GM19372 (cell line): Measurements from ENCODE around the gene SORCS2.

ENCODE experiments used
- ATAC-seq: cut with Tn5 transposase; IDR thresholded peaks from one replicate; pipeline ENCODE4 v1.9.1; 2021; ENCODE audit warnings: mild to moderate bottlenecking, low read depth, moderate library complexity; ENCODE audit not compliant: unreplicated experiment

SORCS2 gene

DNA sequence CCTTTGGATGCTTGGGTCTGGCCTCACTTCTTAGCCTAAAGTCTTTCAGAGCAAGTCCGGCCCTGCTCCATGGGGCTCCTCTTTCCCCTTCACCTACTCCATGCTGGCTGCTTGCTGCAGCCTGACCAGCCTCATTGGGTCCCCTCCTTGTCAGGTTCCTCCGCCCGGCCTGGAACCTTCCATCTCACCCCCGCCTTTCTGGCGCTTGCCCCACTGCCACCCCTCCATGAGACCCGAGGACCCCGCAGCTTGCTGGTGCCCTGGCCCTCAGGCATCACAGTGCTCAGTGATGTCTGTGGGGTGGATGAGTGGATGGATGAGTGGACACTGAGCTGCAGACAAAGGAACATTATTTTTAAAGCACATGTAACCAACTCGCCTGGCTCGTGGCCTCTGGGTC is 24.7 kb downstream of the SORCS2 start:
- no peak for ATAC-seq

DNA sequence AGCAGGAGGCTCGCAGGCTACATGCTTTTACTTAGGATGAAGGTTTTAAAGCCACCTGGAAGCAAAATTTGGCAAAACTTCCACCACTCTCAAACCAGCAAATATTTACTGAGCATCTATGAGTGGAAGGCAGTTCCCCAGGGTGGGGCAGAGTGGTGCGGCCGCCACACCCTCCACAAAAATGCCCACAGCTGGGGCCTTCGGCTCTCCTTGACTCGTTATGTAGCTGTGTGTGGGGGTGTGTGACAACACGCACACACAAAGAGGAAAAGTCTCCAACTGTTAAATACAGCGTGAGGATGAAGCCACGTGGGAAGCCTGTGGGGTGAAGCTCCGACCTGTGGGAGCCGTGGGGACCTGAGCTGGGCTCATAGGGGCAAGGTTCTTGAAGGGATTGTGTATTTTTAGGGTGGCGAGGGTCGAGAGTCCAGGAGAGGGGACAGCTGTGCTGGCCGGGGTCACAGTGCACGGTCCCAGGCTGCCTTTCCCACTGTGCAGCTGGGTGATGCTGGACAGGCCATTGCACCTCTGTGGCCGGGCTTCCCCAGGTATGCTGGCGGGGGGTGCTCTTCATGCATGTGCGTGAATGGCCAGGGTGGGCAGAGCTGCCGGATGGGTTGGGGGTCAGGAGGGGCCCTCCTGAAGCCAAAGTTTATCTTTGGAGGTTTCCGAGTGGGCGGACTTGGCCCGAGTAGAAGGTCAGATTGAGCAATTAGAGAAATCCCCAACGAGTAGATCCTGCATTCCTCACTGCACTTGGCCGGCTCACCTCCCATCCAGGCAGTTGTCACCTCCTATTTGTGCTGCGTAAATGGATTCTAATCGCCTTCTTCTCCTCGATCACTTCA is 25.4 kb downstream of the SORCS2 start:
- ATAC-seq, result no peak

DNA sequence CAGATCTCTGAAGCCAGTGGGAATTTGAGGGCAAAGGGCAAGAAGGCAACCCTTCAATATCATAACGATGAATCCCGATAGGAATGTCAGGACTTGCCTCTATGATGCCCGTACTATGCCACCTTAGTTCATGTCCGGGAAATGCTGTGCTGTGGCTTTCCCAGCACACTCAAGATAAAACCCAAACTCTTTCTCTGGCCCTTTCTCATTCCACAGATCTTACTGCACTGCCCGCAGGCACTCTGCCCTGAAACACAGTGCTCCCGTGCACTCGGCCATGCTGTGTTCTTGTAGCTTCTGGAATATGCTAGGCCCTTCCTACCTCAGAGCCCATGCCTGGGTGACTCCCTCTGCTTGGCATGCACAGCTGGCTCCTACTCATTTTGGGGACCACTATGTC is 26.3 kb downstream of the SORCS2 start:
- ATAC-seq, result no peak

DNA sequence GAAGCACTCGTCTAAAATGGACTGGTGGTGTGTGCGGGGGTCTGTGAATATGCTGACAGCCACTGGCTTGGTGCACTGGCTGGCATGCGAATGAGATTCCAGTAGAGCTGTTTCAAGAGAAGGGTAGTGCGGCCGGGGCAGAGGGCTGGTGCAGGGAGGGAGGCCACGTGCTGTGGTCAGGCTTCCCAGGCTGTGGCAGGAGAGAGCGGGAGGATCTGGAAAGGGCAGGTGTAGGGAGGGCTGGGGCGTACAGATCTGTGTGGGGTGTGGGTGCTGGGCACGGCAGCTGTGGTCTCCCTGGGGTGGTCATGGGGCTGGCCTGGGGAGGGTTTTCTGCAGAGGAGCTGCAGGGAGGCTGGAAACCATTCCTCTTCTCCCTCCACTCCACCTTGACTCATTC is 30.2 kb downstream of the SORCS2 start:
- no peak for ATAC-seq

DNA sequence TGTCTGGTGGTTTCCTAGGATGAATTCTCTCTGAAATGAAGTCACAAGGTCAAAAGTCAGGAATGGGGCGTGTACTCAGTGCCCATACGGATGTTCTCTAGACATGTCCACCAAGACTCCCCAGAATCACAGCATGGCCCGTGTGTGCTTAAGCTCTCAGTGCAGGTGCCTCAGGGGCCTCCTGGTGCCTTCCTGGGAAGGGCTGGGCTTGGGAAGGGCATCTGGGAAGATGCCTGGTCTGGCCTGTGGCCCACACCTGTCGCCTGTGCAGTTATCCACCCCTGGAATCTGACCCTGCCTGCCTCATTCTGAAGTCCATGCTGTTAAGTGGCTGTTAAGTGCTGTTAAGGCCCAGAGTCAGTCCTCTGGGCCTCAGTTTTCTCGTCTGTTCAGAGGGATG is 31.2 kb downstream of the SORCS2 start:
- ATAC-seq, result no peak

DNA sequence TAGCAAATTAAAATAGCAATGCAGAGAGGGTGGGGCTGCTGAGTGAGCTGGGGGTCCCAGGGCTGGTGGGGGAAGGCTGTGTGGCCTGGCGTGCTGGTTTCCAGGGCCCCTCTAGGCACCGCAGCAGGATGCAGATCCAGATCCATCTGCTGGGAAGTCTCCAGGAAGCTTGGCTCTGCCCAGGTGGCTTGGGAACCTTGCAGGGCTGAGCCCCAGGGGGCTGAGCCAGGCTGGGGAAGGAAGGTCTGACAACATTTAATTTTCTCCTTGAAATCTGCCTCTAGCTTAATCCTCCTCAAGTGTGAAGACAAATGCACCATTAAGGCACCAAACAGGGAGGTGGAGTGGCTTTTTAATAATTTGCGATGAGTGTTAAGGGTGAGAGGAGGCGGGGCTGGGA is 31.7 kb downstream of the SORCS2 start:
- no peak for ATAC-seq

DNA sequence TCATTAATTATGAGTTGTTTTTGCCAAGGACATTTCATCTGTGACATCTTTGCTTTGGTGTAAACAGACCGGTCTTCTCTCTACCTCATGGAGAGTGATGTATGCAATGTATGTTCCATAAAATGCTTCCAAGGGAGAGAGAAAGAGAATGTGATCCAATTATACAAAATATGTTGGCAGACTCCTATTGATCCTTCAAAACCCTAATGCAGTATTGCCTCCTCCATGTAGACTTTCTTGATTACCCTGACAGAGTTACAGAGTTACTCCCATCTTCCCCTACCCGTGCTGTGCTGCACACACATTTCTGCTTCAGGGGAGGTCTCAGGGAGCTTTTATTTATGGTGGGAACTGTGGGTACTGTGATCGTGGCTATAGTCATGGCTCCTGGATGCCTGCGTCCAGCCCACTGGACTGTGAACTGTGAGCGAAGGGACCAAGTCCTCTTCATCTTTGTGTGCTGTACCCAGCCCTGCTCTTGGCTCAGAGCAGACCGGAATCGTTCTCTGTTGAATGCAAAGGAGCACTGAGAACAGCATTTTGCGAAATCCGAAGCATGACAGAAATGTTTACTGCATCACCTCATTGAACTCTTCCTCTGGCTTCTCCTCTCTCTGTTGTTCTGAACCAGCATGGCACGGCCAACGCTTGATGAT is 32.7 kb downstream of the SORCS2 start:
- no peak for ATAC-seq

DNA sequence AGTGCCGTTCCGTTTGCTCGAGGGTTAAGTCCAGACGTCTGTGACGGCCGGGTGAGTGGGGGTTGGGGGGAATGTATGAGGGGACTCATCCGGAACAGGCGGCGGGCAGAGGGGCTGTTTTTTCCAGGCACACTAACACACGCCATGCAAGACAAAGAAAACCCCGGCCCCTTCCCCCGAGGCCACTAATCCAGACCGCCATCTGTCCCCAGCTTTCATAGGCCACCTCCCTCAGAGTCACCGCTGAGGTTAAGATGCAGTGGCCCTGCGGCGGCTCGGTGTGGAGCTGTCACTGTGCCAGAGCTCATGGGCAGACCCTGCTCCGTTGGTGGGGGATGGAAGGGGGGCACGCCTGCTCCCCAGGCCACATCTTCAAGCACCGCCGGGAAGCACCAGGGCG is 34.1 kb downstream of the SORCS2 start:
- ATAC-seq, result no peak

DNA sequence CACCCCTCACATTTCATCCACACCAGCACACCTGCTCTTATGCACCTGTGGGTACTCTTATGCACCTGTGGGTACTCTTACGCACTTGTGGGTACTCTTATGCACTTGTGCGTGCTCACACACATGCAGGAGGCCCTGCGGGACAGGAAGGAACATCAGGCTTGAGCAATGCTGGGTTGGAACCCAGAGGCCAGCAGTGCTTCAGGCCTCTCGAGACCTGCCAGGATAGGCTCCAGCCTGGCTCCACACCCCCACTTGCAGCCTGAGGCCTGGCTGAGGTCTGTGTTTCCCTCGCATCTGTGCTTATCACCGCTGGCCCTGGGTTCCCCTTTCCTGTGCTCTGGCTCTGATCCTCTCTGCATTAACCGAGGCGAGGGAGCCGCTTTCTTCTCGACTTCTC is 34.7 kb downstream of the SORCS2 start:
- no peak for ATAC-seq

DNA sequence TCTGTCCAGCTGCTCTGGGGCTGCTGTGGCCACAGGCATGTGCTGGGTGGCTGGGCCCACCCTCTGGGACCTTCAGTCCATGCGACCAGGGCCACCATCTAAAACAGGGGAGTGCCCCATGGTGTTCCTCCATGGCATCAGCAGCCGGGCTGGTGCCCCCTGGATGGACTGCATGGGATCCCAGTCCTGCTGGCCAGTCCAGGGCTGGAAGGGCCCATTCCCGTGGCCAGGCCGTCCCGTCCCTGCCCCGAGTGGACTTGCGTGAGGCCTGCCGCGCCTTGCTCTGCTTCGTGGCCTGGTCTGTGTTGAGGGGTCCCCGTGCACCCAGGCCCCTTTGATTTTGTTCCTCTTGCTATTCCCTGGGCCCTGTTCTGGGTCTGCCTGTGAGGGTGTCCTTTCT is 36.4 kb downstream of the SORCS2 start:
- no peak for ATAC-seq

DNA sequence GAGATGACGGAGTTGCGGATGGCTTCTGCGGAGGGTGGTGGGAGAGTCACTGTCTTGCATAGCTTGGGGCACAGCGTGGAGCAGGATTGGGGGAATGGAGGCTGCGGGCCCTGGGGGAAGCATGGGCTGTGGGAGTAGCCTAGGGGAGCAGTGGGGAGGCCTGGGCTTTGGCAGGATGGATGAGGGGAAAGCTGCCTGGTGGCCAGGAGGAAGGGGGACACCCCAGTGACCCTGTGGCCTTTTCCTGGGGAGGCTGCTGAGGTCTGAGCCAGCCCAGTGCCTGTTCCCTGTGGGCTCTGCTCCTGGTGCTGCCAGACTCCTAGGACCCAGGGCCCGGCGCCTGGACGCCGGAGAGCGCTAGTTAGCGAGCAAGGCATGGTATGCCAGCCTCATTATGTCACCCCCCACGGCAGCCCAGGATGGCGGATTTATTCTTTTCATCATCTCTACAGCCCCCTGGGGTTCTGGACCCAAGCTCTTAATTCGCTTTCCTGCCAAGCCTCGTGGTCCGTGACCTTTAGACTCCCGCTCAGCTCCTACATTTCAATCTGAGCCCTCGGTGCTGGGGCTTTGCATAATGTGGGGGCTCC is 39.8 kb downstream of the SORCS2 start:
- ATAC-seq, result no peak

DNA sequence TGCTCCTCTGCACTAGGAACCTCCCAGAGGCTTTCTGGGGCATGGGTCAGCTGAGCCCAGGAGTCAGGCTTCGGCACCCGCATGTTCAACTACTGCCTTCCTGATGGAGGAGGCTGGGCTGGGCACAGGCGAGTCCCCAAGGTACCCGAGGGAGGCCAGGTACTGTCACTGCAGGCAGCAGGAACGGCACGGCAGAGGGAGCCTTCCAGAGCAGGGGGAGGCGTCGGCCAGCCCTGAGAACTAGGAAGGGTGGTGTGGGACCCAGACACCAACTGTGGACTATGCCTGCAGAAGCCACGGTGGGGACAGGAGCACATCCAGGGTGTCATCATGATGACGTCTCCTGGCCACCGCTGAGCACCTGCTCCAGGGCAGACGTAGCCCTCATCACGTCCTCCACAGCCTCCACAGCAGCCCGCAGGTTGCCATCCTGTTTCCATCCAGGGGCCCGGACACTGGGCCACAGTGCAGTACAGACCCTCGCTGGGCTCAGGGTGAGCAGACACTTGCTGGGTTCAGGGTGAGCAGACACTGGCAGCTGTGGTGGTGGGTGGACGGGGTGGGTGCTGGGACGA is 40.8 kb downstream of the SORCS2 start:
- no peak for ATAC-seq

DNA sequence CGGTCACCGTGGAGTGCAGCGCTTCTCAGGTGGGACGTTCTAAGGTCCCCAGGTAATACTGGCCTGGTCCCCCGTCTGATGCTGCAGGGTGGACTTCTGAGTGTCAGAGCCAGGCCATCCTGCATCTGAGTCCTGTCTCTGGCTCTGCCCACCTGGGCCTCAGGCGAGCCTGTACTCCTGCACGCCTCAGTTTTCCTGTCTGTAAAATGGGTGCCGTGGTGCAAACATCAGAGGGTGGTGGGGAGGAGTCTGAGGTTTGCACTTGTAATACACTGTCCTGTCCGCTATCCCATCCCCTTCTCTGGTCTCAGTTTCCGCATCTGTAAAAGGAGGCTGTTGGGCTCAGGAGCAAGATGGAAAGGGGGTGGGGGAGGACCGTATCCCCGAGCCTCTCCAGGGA is 41.3 kb downstream of the SORCS2 start:
- no peak for ATAC-seq

DNA sequence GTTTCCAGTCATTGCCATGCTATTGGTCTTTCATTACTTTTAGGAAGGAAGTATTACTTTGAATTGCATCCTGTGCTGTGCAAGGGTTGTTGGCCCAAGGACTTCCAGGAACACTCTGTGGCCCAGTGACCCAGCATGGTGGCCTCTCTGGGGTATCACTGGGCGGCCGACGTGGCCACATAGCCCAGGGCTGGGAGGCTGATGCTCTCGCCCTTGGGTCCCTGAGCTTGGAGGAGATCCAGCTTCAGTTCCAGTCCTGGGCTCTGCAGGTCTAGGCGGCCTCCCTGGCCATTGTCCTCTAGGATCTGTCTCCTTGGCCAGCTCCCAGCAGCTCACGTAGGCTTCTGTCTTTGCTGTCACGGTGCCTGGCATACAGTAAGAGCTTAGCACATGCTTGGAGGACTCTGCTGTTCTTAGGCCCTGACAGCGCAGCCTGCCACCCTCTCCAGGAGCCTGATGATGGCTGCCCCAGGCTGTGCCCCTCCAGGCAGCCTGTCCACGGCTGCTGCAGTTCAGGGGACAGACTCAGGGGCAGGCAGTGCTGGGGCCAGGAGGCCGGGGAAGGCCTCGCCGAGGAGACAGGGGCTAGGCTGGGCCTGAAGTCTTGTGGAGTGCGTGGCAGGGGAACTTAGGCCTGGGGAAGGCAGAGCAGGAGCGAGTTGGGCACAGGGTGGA is 42.2 kb downstream of the SORCS2 start:
- ATAC-seq, result no peak

DNA sequence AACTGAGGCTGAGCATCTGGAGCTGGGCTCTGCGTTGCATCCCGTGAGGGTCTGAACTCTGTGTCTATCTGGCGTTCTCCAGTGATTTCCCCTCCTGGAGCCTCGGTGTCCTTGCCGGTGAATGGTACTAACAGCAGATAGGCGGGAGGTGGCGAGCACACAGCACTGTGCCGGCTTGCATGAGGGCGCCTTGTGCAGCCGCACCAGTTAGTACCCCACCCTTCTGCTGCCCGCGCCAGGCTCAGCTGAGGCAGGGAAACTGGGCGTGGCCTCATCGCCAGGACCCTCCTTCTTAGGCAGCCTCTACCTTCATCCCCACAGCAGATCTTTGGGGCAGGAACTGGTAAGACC is 42.7 kb downstream of the SORCS2 start:
- no peak for ATAC-seq

DNA sequence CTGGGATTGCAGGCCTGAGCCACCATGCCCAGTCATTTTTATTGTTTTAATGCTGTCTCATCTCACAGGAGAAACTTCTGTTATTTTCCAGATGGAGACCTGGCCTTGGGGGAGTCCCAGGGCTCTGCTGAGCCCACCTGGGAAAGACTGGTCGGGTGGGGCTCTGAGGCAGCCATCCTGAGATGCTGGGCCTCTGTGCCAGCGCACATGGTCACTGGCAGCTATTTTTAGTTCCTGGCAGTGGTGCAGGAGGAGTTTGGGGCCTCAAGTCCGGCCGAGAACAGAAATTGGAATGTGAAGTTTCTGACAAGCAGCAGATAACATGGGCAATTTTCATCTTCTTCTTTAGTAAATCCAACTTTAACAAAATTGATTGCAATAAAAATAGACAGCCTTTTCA is 44.5 kb downstream of the SORCS2 start:
- no peak for ATAC-seq

DNA sequence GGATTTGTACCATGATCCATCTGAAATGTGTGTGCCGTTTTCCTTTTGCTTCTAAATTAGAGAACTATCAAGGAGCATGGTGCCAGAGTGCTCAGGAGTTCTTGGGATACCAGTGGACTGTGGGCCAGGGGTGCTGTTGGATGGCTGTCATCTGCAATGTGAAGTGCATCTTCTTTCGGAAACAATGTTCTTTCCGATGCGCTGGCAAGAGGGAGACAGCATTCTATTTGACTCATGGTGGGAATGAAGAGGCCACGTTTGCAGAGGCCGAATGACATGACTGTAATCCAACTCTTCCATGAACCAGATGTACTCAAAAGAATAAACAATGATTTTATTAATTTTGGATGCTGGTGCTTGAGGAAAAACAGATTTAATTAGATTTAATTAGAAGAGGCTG is 45.5 kb downstream of the SORCS2 start:
- no peak for ATAC-seq

DNA sequence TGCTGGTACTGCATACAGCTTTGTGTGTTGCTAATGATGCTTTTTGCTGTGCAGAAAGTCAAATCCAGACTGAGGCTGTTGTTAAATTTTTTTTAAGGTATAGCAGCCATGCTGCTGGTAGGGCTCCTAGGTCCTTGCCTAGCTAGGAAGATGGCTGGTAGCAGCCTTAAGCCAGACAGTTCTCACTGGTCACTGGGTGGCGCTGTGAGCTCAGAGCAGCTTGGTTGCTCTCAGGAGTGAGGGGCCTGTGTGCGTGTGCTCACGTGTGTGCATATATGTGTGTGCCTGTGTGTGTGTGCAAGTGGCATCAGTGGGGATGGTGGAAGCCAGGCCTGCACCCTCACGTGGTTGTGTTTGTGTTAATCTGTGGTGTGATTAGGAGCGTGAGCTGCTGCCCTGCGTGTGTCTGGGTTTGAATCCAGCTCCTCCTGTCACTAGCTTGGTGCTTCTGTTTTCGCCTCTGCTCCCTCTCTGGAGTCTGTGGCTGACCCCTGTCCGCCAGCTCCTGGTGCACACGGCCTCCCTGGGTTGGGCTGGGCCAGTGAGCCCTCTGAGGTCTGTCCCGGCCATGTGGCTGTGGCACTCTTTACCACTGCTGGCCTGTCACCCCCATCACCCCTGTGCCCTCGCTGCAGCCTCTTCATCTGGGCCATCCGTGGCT is 46.1 kb downstream of the SORCS2 start:
- ATAC-seq, result no peak

DNA sequence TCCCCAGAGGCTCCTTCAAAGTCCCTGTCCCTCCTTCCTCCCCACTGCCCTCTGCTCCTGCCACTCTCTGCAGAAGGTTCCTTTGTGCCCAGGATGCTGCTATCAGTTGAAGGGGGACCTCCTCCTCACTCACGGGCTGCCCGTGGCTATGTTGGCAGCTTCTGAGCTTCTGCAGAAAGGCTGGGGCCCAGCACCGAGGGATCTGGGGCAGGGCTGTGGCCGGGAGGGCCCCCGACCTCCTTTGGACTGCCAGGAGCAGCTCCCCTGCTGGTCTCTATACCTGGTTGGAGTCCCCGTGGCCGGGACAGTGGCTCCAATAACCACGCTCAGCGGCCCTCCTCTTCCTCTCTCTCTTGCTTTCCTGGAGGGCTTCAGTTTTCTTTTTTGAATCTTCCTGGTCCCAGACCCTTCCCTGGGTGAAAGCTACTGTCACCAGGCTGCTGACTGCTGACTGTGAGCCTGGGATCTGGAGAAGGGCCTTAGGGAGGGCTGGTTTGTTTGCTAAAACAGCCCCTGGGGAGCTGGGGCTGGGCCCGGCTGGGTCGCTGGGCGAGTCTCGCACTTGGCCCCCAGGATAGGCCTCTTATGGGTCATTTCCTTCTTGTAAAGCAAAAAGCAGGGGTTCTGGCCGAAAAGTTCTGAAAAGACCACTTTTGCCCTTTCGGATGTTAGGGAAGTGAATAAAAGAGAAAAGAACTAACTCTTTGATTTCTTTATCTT is 46.9 kb downstream of the SORCS2 start:
- no peak for ATAC-seq

DNA sequence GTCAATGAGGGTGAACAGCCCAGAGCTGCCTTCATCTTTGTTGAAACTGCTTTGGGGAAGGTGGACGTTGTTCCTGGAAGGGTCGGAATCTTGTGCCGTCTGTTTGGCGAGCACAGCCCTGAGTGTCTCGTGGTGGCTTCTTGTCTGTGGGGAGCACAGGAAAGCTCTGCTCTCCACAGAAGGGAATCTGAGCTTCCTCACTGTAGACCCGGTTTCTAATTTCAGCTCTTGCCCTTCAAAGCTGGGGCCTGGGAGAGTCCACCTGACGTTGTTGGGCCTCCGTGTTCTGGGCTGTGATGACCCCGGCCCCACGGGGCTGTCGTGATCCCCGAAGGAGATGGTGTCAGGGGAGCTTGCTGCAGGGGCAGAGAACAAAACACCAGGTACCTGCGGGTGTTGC is 47.5 kb downstream of the SORCS2 start:
- ATAC-seq, result no peak
